GM18951 (cell line): ENCODE measurements around the gene CYB5R3.
"Not testable (repeated sequence)": the region's sequence is repeated elsewhere in the genome, so short reads cannot be mapped to it uniquely, and the experiment has no call there.

Experiments
- POLR2A ChIP-seq: IDR thresholded peaks from 4 replicates; pipeline ENCODE4 v1.6.1; 2011; ENCODE audit warnings: mild to moderate bottlenecking; ENCODE audit not compliant: insufficient read length, insufficient read depth; ENCODE audit errors: extremely low read depth
- in situ Hi-C: fragments of 300-500 bp; cut with MboI; formaldehyde crosslinking; loops from one replicate; pipeline ENCODE4 v1.12.0; 2022; ENCODE audit warnings: low sequenced_read_pairs, mixed read lengths, inconsistent platforms; ENCODE audit not compliant: unreplicated experiment

CYB5R3 gene

DNA sequence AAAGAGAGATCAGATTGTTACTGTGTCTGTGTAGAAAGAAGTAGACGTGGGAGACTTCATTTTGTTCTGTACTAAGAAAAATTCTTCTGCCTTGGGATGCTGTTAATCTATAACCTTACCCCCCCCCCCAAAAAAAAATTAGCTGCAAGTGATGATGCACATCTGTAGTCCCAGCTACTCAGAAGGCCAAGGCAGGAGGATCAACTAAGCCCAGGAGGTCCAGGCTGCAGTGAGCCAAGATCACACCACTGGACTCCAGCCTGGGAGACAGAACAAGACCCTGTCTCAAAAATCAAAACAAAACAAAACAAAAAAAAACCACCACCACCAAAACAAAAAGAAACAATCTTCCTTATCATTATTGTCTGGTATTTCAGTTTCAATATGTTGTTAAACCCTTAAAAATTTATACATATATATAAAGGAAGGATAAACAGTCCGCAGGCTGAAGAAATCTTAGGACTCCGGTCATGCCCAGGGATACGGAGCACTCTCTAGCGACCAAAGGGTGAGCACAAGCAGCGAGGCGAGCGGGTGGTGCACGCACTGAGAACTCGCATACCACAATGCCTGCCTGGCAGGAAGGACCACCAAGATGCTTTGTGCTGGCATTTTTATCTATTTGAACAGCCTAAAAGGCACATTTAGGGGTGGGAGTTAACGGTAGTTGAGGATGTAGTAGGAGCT lies 40.9 kb downstream of the CYB5R3 start:
- TF ChIP-seq POLR2A: no peak

DNA sequence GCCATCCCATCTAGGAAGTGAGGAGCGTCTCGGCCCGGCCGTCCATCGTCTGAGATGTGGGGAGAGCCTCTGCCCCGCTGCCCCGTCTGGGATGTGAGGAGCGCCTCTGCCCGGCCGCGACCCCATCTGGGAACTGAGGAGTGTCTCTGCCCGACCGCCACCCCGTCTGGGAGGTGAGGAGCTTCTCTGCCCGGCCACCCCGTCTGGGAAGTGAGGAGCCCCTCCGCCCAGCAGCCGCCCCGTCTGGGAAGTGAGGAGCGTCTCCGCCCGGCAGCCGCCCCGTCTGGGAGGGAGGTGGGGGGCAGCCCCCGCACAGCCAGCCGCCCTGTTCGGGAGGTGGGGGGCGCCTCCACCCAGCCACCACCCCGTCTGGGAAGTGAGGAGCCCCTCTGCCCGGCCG lies 41.6 kb downstream of the CYB5R3 start:
- in situ Hi-C loops: not testable (repeated sequence)

More for the DNA sequence above, 40.9 kb downstream of the CYB5R3 start:
- in situ Hi-C loops: no loop called here

DNA sequence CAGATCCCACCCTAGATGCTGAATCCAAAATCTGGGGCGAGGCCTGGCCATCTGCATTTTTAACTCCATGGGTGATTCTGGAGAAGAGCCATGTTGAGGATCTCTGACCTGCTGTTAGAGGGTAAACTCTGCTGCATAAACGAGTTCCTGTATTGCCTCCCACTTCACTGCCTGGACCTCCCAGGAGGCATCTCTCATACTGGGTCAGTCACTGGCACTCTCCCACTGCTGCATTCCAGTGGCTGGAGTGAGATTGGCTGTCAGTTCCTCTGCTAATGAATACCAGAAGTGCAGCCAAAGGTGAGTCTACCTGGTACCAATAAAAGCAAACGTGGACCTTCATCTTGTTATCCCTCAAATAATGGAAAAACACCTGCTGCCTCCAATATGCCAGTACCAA lies 44.8 kb downstream of the CYB5R3 start:
- in situ Hi-C loops: no loop called here
- no peak for TF ChIP-seq POLR2A

DNA sequence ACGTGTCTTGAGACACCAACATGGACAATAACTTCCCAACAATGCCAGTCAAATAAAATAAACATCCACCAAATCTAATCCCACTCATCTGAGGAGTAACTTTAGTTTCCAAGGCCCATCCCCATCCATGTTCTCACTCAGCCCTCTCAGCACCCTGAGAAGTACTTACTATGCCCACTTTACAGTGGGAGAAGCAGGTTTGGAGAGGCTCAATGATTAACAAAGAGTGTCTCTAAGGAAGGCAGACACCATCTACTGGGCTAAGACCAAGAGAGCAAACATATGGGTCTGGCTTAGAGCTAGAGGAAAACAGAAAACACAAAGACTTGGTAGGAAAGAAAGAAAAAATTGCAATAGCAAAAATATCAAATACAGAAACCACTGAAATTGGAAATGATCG lies 45.8 kb downstream of the CYB5R3 start:
- in situ Hi-C loops: no loop called here
- TF ChIP-seq POLR2A: no peak

DNA sequence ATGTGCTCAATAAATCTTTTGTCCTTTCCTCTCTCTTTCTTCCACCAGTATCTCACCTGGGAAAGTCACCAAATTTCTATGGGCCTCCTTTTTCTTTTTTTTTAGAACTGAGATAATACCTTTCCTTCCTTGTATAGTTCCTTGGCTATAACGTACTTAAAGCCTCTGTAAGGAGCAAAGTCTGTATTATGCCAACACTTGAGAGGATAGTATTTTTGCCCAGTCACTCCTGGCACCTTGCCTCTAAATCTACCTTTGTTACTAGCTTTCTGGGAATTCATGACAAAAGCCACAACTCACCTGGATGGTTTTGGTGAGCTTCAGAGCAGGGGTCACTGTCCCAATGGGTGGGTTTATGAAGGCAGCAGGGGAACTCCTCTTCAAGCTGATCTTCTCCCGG lies 46.7 kb downstream of the CYB5R3 start:
- in situ Hi-C loops: no loop called here

DNA sequence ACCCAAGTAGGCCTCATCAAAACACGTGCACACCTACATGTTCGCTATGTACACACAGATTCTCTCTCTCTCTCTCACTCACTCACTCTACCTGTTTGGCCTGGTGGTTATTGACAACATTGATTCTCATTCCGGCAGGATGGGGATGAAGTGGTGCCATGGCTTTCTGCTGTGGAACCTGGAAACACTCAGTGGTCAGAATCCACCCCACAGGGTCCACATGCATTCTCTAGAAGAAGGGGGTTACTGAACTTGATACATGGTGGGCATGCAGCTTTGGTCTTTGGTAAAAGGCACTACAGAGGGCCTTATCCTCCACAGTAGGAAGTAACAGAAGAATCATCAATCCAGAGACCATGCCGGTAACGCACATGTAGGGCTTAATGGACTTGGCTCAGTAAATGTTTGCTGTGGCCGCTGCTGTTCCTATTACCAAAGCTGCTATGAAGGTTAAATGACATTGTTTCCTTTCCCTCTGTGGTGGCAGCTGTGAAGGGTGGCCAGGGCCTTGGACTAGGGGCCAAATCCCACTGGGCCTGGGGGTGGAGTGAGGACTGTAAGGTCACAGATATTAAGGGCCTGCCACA lies 47.2 kb downstream of the CYB5R3 start:
- in situ Hi-C loops: no loop called here
- TF ChIP-seq POLR2A: no peak

More for the DNA sequence above, 46.7 kb downstream of the CYB5R3 start:
- TF ChIP-seq POLR2A: no peak

DNA sequence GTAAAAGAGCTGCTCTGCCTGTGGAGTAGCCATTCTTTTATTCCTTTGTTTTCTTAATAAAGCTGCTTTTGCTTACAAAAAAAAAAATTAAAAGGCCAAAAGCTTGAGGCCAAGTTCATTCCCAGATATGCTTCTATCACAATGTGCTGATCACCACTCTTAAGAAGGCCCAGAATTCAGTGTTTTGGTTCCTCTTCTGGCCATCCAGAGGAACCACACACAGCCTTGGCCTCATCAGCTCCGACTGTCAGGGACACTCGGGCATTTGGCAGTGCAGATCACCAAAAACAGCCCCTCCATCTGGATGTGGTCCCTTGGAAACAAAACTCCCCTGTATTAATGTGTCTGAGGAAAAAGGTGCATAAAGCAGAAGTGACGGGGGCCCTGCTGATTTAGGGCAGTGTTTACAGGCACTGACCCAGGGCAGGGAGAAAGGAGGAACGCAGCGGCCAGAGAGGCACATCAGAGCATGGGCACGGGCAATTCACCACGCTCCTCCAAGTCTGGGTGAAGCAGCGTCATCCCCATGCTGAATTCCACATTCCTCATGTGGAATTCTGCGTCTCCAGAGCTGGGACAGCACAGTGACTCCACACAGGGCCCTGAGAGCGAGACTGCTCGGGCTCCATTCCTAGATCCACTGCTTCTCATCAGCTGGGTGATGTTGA lies 52.2 kb downstream of the CYB5R3 start:
- no peak for TF ChIP-seq POLR2A
- in situ Hi-C loops: no loop called here

DNA sequence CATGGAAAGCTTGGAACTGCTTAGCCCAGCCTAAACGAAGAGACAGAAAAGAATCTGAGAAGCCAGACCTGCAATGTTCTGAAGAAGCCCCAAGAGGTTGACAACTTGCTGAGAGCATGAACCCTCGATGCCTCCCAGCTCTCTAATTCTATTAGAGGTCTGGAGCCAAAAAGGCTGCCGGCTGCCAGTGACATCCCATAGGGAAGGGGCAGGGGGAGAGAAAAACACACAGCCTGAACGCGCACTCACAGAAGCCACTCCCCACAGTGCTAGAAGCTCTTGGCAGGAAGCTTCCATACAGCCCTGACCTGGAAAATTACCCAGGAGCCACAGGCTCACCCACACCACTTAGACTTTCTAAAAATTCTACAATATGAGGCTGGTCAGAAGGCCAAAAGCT lies 52.9 kb downstream of the CYB5R3 start:
- in situ Hi-C loops: no loop called here
- no peak for TF ChIP-seq POLR2A

DNA sequence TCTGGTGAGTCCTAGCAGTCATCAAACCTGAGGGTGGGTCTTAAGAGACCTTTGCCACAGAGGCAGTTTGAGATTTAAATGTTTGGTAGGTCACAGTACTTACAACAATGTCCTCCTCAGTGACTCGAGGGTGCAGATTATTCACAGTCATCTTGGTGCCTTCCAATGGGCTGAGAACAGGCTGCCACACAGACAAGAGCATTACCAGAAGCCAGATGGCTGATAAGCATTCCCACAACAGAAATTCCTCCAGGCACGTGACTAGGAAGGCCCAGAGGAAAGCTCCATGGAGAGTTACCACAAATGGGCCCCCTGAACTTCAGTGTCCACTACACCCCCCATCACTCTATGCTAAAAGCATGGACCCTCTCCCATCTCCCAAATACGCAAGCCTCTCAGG lies 53.8 kb downstream of the CYB5R3 start:
- no peak for TF ChIP-seq POLR2A
- in situ Hi-C loops: no loop called here

DNA sequence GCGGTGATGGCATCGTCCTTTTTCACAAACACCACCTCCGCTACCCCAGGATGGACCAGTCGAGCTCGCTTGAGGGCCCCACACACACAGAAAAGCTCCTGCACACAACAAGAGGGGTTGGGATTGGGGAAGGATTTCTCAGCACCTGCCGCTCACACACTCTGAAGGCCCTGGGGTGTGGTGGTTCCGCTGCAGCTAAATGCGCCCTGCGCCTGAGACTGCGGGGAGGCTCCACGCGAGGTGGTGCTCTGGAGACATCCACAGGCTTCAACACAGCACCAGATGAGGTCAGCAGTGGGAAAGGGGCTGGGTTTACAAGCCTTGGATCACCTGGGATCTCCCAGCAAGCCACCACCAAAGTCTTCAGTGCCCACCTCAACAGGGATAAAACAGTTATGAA lies 57.2 kb downstream of the CYB5R3 start:
- no peak for TF ChIP-seq POLR2A
- in situ Hi-C loops: no loop called here

DNA sequence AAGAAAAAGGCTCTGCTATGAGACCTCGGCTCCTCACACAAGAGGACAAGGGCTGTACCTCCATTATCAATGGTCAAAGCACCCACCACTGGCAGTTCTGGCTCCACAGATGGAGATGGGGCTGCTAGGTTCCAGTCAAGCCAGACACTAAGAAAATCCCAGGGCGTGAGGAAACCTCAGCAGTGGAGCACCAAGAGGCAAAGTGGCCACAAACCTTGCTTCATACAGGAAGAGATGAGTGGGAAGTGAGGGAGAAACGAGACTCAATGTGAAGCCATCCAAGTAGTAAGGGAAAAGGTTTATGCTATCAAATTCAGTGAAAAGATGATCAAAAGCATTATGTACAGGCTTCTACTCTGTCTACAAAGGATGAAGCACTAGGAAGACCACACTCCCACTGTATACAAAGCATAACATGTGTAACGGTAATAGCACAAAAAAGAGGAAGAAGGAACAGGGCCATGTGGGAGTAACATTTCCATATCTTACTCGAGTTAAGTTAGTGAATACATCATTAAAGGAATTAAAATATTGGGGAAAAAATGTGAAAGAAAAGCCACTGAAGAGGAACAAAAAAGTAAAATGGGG lies 61.5 kb downstream of the CYB5R3 start:
- no peak for TF ChIP-seq POLR2A
- in situ Hi-C loops: no loop called here

DNA sequence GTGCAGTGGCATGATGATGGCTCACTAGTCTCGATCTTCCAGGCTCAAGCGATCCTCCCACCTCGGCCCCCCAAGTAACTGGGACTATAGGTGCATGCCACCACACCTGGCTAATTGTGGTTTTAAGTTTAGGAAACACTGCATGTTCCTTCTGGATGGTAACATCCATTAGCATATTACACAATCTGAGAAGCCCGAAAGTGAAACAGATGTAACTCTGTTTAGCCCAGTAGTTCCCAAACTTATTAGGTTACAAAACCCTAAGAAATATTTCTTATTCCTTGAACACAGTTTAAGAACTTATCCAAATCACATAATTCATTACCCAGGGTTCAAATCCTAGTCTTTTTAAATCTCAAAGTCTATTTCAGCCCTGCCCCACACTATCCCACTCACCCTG lies 62.8 kb downstream of the CYB5R3 start:
- no peak for TF ChIP-seq POLR2A
- in situ Hi-C loops: no loop called here

DNA sequence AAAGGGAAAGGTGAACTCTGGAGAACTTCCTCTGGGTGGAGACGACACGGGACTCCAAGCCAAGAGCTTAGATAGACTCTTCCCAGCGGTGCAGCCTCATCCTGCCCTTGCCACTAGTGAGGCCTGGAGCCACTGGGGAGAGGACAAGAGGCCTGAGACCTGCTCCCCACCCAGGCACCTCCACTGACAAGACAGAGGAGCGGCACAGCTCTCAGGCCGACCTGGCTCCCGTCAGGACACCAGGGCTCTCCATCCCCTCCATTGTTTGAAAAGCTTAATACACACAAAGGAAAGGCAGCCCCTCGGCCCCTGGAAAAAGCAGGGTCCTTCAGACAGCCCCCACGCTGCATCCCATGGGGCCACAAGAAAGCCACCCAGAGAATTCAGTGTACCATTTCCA lies 64.1 kb downstream of the CYB5R3 start:
- no peak for TF ChIP-seq POLR2A
- in situ Hi-C loops: no loop called here
